Measurements from ENCODE around the gene ZNF646.

Gene ZNF646, protein sequence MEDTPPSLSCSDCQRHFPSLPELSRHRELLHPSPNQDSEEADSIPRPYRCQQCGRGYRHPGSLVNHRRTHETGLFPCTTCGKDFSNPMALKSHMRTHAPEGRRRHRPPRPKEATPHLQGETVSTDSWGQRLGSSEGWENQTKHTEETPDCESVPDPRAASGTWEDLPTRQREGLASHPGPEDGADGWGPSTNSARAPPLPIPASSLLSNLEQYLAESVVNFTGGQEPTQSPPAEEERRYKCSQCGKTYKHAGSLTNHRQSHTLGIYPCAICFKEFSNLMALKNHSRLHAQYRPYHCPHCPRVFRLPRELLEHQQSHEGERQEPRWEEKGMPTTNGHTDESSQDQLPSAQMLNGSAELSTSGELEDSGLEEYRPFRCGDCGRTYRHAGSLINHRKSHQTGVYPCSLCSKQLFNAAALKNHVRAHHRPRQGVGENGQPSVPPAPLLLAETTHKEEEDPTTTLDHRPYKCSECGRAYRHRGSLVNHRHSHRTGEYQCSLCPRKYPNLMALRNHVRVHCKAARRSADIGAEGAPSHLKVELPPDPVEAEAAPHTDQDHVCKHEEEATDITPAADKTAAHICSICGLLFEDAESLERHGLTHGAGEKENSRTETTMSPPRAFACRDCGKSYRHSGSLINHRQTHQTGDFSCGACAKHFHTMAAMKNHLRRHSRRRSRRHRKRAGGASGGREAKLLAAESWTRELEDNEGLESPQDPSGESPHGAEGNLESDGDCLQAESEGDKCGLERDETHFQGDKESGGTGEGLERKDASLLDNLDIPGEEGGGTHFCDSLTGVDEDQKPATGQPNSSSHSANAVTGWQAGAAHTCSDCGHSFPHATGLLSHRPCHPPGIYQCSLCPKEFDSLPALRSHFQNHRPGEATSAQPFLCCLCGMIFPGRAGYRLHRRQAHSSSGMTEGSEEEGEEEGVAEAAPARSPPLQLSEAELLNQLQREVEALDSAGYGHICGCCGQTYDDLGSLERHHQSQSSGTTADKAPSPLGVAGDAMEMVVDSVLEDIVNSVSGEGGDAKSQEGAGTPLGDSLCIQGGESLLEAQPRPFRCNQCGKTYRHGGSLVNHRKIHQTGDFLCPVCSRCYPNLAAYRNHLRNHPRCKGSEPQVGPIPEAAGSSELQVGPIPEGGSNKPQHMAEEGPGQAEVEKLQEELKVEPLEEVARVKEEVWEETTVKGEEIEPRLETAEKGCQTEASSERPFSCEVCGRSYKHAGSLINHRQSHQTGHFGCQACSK (N-terminal part only)

DNA sequence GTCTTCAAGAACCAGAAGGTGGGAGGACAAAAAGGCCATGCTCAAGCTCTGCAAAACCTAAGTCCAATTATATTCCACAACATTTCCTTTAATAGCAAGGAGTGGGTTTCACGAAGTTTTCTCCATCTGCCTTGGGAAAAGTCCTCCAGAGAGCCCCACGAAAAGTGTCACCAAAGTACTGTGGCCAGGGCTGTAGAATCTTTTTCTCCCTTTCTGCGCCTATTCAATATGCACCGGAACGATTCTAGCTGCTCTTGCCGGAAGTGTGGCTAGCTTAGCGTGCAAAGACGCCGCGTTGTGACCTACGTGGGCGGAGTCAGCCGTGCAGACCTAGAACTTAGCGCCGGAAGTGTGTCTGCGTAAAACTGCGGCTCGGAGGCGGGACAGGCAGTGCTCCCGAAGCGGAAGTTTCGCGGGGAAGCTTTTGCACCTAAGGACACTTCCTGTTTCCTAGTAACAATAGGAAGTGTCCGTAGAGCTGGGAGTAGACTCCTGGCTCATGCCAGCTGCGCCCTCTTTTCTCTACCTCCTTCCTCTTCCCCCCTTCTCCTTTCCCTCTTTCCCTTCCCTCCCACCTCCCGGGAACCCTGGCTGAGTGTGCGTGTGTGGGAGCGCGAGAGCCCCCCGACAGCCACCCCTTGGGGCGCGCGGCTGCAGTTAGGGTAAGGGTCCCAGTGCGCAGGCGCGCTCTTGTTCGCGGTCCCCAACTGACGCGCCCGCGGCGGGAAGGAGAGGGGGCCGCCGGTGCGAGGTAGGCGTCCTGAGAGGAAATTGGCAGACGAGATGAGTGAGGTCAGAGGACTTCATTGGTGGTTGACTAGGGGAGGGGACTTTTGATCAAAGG lies at the start of gene ZNF646, which contains the start of gene ZNF668:
ZNF646 (plus strand) TSS at position 453 of the 844 bp plus-strand sequence. CDS start 1,903 bp downstream, outside the sequence.
ZNF668 (minus strand) TSS at position 271 of the 844 bp plus-strand sequence. CDS start 9,781 bp downstream, outside the sequence.
- no peaks in the 10 kb centered on the region for H3K27me3 ChIP-seq (ENCODE audit: control insufficient read depth in 1 of 2, insufficient read depth in 2 of 2, low read length in 2 of 2)
- no peaks in the 10 kb centered on the region for H3K9me3 ChIP-seq (ENCODE audit: low read length)

DNA sequence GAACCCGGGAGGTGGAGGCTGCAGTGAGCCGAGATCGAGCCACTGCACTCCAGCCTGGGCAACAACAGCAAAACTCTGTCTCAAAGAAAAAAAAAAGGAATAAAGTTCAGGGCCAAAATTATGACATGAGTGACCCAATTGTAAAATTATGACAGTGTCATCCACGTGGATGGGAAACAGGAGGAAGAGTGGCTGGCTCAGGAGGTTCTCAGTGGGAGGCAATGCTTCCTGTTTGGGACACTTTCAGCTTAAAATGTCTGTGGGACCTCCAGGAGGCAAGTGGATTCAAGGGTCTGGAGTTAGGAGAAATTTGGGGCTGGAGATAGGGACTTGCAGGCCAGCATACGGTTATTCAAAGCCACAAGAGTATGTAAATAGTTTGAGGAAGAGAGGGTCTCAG lies 48.9 kb upstream of the ZNF646 start:
- no peak overlapping the region for H3K4me3 ChIP-seq (ENCODE audit: low read depth in 1 of 2, low read length in 2 of 2)
- H3K27ac ChIP-seq (ENCODE audit: low read depth, low read length): no peak overlapping the region

More for the DNA sequence above, at the start of gene ZNF646, which contains the start of gene ZNF668:
- peak within 1 kb of the TSS; percentile 66 to 100 for H3K4me3 ChIP-seq (ENCODE audit: low read depth in 1 of 2, low read length in 2 of 2)
- H3K27ac ChIP-seq (ENCODE audit: low read depth, low read length): peak within 1 kb of the TSS; percentile 96
- H3K36me3 ChIP-seq (ENCODE audit: insufficient read depth, low read length): peaks cover 30% of the 10 kb centered on the region
- peak within 1 kb of the TSS; percentile 89 for H3K9ac ChIP-seq (ENCODE audit: low read length)
- H3K4me1 ChIP-seq (ENCODE audit: insufficient read depth, low read length): peaks cover 19% of the 10 kb centered on the region

DNA sequence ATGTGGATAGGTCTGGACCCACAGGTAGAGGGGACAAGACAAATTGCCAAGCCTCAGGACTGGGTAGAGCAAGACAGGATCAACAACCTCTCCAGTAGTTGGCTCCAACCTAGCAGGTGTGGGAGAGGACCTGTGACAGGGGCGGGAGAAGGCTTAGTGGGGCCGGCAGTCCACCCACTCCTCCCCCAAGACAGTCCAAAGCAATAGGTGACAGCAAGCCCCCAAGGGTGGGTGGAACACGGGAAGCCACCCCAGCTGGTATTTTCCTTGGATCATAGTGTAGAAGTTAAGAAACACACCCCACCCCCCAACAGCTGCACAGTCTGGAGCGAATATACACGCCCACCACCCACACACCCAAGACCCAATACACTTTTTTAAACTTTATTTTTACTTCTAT lies 45.0 kb upstream of the ZNF646 start:
- H3K27ac ChIP-seq (ENCODE audit: low read depth, low read length): no peak overlapping the region

More for the DNA sequence above, 48.9 kb upstream of the ZNF646 start:
- no peaks in the 10 kb centered on the region for H3K27me3 ChIP-seq (ENCODE audit: control insufficient read depth in 1 of 2, insufficient read depth in 2 of 2, low read length in 2 of 2)
- H3K36me3 ChIP-seq (ENCODE audit: insufficient read depth, low read length): no peaks in the 10 kb centered on the region
- no peak overlapping the region for H3K9ac ChIP-seq (ENCODE audit: low read length)
- H3K9me3 ChIP-seq (ENCODE audit: low read length): no peaks in the 10 kb centered on the region
- no peaks in the 10 kb centered on the region for H3K4me1 ChIP-seq (ENCODE audit: insufficient read depth, low read length)

DNA sequence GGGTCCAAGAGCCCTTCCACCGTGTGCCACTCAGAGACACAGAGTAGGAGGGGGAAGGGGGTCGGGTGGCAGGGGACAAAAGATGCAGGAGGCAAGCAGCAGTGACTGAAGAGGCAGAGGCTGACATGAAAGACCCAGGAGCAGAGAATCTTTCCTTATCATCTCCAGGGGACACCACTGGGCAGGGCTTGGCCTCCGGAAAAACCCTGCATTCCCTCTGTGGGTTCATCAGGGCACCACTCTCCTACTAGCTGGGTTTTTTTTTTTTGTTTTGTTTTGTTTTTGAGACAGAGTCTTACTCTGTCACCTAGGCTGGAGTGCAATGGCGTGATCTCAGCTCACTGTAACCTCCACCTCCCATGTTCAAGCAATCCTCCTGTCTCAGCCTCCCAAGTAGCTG lies 42.9 kb upstream of the ZNF646 start:
- Histone ChIP-seq H3K27ac (ENCODE audit: low read depth, low read length) (no peak overlapping the region), H3K4me1 (ENCODE audit: insufficient read depth, low read length) (peaks cover 6% of the 10 kb centered on the region), H3K27me3 (ENCODE audit: control insufficient read depth in 1 of 2, insufficient read depth in 2 of 2, low read length in 2 of 2) (no peaks in the 10 kb centered on the region), H3K4me3 (ENCODE audit: low read depth in 1 of 2, low read length in 2 of 2) (no peak overlapping the region), H3K9ac (ENCODE audit: low read length) (no peak overlapping the region), H3K36me3 (ENCODE audit: insufficient read depth, low read length) (peaks cover 6% of the 10 kb centered on the region), H3K9me3 (ENCODE audit: low read length) (no peaks in the 10 kb centered on the region)

More for the DNA sequence above, 45.0 kb upstream of the ZNF646 start:
- H3K9ac ChIP-seq (ENCODE audit: low read length): no peak overlapping the region
- no peaks in the 10 kb centered on the region for H3K9me3 ChIP-seq (ENCODE audit: low read length)
- no peaks in the 10 kb centered on the region for H3K36me3 ChIP-seq (ENCODE audit: insufficient read depth, low read length)
- H3K4me3 ChIP-seq (ENCODE audit: low read depth in 1 of 2, low read length in 2 of 2): no peak overlapping the region
- no peaks in the 10 kb centered on the region for H3K27me3 ChIP-seq (ENCODE audit: control insufficient read depth in 1 of 2, insufficient read depth in 2 of 2, low read length in 2 of 2)
- H3K4me1 ChIP-seq (ENCODE audit: insufficient read depth, low read length): peaks cover 1% of the 10 kb centered on the region

DNA sequence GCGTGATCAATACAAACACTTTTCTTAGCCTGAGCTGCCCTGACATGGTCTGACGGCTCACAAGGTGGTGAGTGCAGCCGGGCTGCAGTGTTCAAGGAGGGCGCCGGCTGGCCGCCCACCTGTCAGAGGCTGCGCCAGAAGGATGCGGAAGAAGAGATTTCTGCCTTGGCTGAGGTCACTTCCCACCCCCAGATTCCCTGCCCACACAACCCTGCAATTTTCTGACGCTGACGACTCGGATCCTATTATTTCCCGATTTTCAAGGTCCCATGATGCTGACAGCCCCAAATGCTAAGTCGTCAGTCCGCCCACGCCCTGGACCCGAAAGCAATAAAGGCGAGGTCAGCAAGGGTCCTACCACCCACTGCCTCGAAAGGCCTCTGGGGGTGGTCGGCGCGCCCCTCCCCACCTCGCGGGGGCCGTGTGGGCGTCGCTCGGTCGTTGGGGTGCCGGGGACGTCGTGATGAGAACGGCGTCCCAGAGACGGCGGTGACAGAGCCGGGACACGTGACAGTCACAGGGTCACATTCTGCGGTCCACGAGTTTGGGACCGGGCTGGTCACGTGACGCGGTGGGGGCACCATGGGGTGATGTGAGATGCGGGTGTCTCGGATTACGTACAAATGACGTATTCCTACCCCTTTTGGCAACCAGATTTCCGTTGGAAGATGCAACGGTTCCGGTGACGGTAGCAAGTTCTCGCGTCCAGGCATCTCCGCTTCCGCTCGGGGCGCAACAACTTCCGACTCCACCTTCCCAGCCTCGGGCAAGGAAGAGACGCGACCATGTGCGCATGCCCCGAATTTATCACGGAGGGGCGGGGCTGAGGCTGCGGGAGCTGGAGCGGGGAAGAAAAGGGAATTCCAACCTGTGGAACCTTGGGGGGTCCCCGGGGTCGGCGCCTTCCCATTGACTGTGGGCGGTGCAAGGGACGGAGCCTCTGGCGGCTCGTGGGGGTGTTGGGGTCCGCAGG lies 41.2 kb upstream of the ZNF646 start, which contains the start of gene STX4:
STX4 (plus strand) TSS at position 823 of the 973 bp plus-strand sequence. CDS start 248 bp downstream, outside the sequence.
- H3K9ac ChIP-seq (ENCODE audit: low read length): peak within 1 kb of the TSS; percentile 94
- H3K36me3 ChIP-seq (ENCODE audit: insufficient read depth, low read length): peaks cover 14% of the 10 kb centered on the region
- peak within 1 kb of the TSS; percentile 92 for H3K27ac ChIP-seq (ENCODE audit: low read depth, low read length)
- peaks cover 6% of the 10 kb centered on the region for H3K4me1 ChIP-seq (ENCODE audit: insufficient read depth, low read length)
- no peaks in the 10 kb centered on the region for H3K9me3 ChIP-seq (ENCODE audit: low read length)
- H3K4me3 ChIP-seq (ENCODE audit: low read depth in 1 of 2, low read length in 2 of 2): peak within 1 kb of the TSS; percentile 98 to 100
- H3K27me3 ChIP-seq (ENCODE audit: control insufficient read depth in 1 of 2, insufficient read depth in 2 of 2, low read length in 2 of 2): no peaks in the 10 kb centered on the region

DNA sequence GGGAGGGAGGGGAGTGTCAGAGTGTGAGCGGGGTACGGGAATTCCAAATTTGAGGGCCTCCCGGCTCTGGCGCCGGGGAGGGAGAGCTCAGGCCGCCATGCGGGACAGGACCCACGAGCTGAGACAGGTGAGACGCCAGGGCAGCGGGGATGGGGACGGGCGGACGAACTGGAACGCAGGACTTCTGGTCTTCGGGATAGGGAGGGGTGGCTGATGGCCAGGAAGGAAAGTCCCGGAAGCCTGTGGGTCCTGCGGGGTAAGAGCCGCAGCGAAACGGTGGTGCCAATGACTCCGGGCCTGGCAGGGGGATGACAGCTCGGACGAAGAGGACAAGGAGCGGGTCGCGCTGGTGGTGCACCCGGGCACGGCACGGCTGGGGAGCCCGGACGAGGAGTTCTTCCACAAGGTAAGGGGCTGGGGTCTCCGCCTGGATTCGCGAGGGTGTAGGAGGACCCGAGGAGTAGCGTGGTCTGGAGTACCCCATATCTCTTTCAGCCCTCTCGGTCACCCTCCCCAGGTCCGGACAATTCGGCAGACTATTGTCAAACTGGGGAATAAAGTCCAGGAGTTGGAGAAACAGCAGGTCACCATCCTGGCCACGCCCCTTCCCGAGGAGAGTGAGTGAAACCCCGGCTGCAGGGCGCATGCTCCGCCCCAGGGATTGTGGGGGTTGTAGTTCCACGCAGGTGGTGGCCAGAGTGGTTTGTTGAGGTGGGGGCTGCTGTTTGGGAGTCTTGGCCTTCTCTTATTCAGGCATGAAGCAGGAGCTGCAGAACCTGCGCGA lies 40.3 kb upstream of the ZNF646 start:
- Histone ChIP-seq H3K4me1 (ENCODE audit: insufficient read depth, low read length) (peaks cover 6% of the 10 kb centered on the region), H3K27ac (ENCODE audit: low read depth, low read length) (peak overlapping the region; percentile 92), H3K9ac (ENCODE audit: low read length) (peak overlapping the region; percentile 94), H3K9me3 (ENCODE audit: low read length) (no peaks in the 10 kb centered on the region), H3K4me3 (ENCODE audit: low read depth in 1 of 2, low read length in 2 of 2) (peak overlapping the region; percentile 98 to 100), H3K27me3 (ENCODE audit: control insufficient read depth in 1 of 2, insufficient read depth in 2 of 2, low read length in 2 of 2) (no peaks in the 10 kb centered on the region), H3K36me3 (ENCODE audit: insufficient read depth, low read length) (peaks cover 22% of the 10 kb centered on the region)

DNA sequence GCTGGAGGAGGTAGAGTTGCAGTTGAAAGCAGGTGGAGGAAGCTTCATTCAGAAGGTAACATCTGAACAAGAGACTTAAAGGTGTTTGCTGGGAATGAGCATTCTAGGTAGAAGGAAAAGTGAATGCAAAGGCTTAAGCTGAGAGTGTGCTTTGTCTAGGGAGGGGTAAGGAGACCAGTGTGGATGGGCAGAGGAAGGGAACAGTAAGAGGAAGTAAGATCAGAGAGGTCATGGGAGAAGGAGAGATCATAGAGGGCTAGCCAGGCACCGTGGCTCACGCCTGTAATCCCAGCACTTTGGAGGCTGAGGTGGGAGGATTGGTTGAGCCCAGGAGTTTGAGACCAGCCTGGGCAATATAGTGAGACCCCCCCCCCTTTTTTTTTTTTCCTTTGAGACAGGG lies 37.5 kb upstream of the ZNF646 start:
- Histone ChIP-seq H3K4me3 (ENCODE audit: low read depth in 1 of 2, low read length in 2 of 2) (no peak overlapping the region), H3K4me1 (ENCODE audit: insufficient read depth, low read length) (peaks cover 6% of the 10 kb centered on the region), H3K36me3 (ENCODE audit: insufficient read depth, low read length) (peaks cover 35% of the 10 kb centered on the region), H3K27ac (ENCODE audit: low read depth, low read length) (no peak overlapping the region), H3K9me3 (ENCODE audit: low read length) (no peaks in the 10 kb centered on the region), H3K9ac (ENCODE audit: low read length) (no peak overlapping the region), H3K27me3 (ENCODE audit: control insufficient read depth in 1 of 2, insufficient read depth in 2 of 2, low read length in 2 of 2) (no peaks in the 10 kb centered on the region)

DNA sequence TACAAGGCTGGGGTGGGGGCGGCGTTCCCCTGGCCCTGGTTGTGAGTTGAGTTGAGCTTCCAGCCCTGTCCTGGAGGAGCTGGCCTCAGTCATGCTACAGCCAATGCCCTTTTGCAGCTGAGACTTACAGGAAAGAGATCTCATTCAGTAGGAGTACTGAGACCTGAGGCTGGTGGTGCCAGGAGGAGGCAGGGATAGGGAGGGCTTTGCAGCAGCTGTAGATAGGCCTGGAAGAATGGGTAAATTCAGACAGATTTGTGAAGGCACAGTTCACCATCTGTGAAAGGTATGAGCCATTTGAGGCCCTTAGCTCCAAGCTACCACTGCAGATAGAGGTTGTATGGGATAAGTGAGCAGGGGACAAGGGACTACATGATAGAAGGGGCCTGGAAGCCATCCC lies 35.2 kb upstream of the ZNF646 start:
- Histone ChIP-seq H3K4me3 (ENCODE audit: low read depth in 1 of 2, low read length in 2 of 2) (no peak overlapping the region), H3K27me3 (ENCODE audit: control insufficient read depth in 1 of 2, insufficient read depth in 2 of 2, low read length in 2 of 2) (no peaks in the 10 kb centered on the region), H3K4me1 (ENCODE audit: insufficient read depth, low read length) (peaks cover 6% of the 10 kb centered on the region), H3K36me3 (ENCODE audit: insufficient read depth, low read length) (peaks cover 35% of the 10 kb centered on the region), H3K9ac (ENCODE audit: low read length) (no peak overlapping the region), H3K27ac (ENCODE audit: low read depth, low read length) (no peak overlapping the region), H3K9me3 (ENCODE audit: low read length) (no peaks in the 10 kb centered on the region)

DNA sequence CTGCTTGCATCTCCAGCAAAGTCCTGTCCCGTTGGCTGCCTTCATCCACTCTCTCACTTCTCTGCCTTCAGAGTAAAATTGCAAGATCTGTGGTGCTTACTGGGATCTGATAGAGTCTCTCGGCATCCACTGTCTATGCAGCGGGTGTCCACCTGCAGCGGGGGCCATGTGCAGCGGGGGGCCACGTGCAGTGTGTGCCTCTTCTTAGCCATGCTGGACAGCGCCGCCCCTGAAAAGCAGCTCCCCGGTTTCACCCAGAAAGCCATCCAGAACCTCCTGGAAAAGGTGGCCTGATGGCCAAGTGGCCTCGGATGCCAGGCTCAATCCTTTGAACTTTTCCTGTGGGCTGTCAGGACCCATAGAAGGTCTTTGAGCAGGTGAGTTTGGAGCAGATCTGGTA lies 31.4 kb upstream of the ZNF646 start:
- Histone ChIP-seq H3K9ac (ENCODE audit: low read length) (no peak overlapping the region), H3K27me3 (ENCODE audit: control insufficient read depth in 1 of 2, insufficient read depth in 2 of 2, low read length in 2 of 2) (no peaks in the 10 kb centered on the region), H3K4me1 (ENCODE audit: insufficient read depth, low read length) (no peaks in the 10 kb centered on the region), H3K4me3 (ENCODE audit: low read depth in 1 of 2, low read length in 2 of 2) (no peak overlapping the region), H3K9me3 (ENCODE audit: low read length) (no peaks in the 10 kb centered on the region), H3K27ac (ENCODE audit: low read depth, low read length) (no peak overlapping the region), H3K36me3 (ENCODE audit: insufficient read depth, low read length) (peaks cover 23% of the 10 kb centered on the region)

Measured in muscle layer of colon (tissue), 2 donors.